Dedifferentiated amniotic fluid mesenchymal stem cell (primary cell): Measurements from ENCODE around the gene TAS2R39.
"Not testable (repeated sequence)": the region's sequence is repeated elsewhere in the genome, so short reads cannot be mapped to it uniquely, and the experiment has no call there.

ENCODE experiments used
- DNase-seq: peaks from one replicate; pipeline ENCODE4 v3.0.0-alpha.2; 2016; ENCODE audit errors: extremely low spot score

Gene TAS2R39

DNA sequence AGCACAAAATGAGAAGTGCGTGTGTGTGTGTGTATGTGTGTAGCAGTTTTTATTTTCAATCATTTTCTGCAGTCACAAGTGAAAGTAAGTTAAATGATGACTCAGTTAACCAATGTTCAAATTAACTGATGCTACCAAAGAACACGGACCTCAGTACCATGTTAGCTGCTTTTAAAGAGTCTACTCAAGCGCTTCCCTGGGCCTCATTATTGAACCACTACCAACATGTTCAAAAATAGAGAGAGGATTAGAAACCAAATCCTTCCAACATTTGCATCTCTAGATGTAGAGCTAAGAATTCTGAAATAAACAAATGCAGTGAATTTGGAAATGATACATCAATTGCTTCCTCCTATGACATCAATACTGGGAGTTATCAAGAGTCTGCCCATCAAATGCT lies at the start of gene TAS2R39:
Gene TAS2R39, plus strand, starts transcription at position 396 of the 400 bp plus-strand sequence. Its CDS starts 0 bp downstream, at position 396.
- DNase-seq = no peak

DNA sequence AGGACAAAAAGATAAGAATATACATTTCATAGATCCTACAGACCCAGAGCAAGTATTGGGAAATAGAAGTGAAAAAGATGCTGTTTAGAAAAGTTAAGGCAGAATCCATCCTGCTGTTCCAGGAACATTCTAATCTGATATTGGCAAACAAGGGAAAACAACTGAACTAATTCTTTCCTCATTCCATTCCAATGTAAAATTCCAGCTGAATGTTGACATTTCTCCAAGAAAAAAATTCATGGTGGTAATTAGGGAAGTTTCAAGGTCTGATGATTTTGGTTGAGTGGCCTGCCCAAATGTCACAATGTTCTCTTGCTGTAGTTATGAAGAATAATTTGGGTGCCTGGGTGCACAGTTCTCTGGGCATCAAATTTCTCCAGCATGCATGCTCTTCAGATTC lies 36.1 kb upstream of the TAS2R39 start:
- peak; percentile 22 for DNase-seq

DNA sequence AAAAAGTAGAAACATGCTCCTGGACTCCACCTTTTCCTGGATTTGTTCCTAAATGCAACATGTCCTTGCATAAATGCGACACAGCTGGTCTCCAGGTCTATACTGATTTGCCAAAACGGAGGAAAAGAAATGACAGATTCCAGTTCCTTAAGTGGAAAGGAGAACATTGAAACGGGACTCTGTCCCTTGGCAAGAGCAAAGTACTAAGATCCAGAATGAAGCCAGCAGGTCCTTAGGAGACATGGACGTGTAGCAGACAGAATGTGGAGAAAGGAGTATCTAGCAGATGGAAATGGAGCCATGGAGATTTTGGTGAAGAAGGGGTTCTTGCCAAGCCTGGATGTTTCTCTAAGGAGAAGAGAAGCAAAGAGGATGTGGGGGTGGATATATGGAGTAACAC lies 35.2 kb upstream of the TAS2R39 start:
- no peak for DNase-seq

DNA sequence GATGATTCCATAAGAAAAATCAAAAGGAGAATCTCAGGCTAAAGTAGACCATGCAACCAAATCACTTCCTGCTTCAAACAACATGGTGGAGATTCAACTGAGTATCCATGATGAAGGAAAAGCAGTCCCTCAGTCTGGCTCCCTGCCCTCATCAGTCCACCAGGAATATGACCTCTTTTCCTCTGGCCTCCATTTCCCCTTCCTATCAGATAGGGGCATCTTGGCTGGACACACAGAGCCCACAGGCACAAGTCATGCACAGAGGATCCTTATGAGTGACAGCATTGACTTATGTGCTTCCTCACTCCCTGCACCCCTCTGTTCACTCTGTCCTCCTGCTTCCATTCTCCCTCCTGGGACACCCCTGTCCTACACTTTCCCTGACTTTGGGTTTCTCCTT lies 34.6 kb upstream of the TAS2R39 start:
- no peak for DNase-seq

DNA sequence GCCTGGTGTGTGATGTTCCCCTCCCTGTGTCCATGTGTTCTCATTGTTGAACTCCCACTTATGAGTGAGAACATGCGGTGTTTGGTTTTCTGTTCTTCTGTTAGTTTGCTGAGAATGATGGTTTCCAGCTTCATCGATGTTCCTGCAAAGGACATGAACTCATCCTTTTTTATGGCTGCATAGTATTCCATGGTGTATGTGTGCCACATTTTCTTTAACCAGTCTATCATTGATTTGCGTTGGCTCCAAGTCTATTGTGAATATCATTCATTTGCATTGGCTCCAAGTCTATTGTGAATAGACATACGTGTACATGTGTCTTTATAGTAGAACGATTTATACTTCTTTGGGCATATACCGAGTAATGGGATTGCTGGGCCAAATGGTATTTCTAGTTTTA lies 32.5 kb upstream of the TAS2R39 start:
- not testable (repeated sequence) for DNase-seq

DNA sequence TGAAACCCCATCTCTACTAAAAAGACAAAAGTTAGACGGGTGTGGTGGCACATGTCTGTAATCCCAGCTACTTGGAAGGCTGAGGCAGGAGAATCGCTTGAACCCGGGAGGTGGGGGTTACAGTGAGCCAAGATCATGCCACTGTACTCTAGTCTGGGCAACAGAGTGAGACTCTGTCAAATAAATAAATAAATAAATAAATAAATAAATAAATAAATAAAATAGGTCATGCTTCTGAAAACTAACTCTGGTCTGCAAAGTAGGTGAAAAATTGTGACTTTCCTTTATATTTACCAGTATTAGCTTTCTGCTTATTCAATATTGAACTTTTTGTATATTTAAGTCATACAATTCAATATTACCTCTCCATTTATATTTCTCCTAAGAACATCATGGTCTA lies 24.6 kb upstream of the TAS2R39 start:
- DNase-seq = not testable (repeated sequence)

DNA sequence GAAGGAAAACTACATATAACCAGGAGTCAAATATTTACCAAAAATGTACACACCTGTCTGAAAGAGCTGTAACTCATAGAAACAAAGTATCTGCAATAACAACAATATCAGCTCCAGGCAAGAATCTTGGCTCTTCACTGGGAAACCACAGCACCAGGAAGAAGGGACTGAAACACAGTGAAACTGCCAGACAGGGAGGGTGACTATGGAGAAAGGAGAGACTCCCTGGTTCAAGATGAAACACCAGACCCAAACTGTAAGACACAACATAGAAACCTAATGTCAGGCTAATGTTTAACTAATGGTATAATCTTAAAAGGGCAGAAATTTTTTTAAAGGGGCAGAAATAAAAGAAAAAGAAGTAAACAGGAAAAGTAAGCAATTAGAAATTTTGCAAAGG lies 11.5 kb upstream of the TAS2R39 start:
- DNase-seq = no peak

DNA sequence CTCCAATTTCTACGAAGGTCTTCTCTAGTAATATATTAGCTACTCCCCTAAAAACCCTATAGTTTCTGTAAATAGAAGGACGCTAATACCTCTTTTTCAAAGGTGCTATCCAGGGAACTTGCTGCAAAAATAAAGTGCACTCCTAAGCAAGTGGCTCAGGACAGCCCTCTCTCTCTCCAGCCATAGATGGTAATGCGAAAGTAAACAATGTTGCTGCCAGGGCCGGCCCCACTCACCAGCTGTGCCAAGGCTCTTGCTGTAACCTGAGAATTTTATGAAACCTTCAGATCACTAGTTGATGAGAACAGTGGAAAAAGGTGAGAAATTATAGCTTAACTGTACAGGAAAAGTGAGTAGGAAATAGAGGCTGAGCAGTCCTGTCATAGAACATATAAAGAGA lies 10.9 kb upstream of the TAS2R39 start:
- peak; percentile 43 for DNase-seq

DNA sequence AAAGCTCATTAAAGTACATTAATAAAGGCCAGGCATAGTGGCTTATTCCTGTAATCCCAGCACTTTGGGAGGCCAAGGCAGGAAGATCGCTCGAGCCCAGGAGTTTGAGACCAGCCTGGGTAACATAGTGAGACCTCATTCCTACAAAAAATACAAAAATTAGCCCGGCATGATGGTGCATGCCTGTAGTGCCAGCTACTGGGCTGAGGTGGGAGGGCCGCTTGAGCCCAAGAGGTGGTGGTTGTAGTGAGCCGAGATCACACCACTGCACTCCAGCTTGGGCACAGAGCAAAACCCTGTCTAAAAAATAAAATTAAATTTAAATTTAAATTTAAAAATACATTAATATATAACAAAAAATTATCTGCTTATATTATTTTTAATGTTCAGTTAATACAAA lies 7.1 kb upstream of the TAS2R39 start:
- no peak for DNase-seq

DNA sequence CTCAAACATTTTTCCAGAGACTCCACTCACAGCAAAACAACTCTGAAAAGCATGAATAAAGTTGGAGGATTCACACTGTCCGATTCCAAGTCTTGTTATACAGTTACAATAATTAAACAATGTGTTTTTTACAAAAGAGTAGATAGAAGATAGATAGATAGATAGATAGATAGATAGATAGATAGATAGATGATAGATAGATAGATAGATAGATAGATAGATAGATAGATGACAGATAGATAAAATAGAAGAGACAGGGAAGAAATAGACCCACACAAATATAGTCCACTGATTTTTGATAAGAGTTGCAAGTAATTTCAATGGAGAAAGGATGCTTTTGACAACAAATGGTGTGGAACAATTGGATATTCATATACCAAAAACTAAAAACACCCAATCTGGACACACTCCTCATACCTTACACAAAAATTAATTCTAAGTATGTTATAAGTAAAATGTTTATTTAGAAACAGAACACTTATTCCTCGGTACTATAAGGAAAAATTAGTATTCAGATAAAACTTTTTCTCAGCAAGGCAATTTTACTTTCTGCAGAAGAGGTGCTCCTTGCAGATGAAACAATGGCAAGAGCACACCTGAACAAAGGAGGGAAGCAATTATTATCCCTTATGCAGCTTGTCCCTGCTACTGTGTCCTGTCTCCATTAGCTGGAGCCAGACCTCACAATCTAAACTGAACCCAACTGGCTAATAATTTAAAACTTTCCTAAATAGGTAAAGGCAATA lies 5.7 kb upstream of the TAS2R39 start:
- DNase-seq = no peak

DNA sequence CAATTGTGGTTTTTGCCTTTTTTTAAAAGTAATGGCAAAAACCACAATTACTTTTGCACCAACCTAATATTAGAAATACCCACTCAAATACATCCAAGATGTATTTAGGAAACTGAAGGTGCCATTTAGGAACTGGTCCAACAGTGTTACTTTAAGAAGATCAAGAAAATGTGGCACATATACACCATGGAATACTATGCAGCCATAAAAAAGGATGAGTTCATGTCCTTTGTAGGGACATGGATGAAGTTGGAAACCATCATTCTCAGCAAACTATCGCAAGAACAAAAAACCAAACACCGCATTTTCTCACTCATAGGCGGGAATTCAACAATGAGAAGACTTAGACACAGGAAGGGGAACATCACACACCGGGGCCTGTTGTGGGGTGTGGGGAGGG lies 2.4 kb upstream of the TAS2R39 start:
- DNase-seq = not testable (repeated sequence)

DNA sequence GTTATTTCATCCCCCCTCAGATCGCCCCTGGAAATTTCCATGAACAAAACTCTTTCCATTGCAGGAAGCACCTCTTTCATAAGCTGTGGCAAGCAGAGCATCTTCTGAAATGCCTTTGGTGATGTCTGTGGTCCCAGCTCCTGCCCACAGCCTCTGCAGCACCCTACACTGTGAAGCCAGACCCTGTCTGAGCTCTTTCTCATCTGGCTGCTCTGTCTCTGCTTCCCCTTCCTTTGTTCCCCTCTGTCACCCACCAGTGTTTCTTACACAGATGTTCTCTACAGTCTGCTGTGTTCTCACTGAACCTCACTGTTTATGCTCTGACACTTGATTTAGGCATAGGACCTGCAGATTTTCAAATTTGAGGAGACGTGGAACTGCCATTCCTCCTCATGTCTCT lies 1.9 kb upstream of the TAS2R39 start:
- DNase-seq = no peak

DNA sequence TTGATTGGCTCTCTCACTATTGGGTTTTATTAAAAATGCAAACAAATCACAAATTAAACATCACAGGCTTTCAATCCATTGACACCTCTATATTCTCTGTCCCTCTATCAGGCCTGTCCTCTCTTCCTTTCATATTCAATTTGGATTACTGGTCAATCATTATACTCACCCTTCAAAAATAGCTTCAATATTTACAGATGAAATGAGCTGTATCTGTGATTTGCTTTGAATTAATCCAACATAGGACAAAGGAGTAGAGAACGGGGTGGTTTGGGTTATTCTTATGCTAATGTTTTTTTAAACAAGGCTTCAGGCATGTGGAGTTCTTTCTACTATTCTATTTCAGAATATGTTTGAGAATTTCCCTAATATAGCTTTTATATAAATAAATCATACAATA lies 2.3 kb downstream of the TAS2R39 start:
- DNase-seq = no peak

DNA sequence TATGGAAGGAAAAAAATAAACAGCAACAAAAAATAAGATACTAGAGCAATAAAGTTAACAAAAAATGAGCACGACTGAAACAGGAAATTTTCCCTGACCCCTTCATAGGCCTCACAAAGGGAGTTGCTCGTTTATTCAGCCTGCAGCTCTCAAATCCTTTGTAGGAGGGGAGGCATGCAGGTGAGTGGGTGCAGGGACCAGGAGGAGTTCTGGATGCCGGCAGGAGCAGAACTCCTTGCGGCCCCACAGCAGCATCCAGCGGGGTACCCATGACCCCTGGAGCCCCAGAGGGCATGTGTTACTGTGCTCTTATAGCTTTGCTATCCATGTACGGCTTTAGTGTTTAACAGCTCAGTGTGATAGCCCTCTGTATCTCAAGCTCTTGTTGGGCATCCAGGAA lies 5.8 kb downstream of the TAS2R39 start:
- DNase-seq = no peak

DNA sequence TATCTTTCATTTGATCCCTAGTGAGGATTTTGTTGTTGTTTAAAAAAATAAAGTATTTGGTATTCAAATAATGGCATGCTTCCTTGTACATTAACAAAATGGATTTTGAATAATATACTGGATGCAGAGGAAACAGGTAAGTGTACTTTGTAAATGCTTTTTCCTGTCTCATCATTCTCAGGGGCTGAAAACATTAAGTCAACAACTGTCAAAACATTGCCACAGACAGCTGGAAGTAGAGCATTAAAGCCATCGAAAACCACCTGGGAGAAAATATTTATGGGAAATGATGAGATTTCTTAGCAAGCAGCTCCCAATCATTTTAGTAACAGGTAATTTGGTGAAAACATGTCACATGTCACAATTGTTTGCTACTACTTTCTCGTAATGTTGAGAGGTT lies 10.7 kb downstream of the TAS2R39 start:
- DNase-seq = no peak

DNA sequence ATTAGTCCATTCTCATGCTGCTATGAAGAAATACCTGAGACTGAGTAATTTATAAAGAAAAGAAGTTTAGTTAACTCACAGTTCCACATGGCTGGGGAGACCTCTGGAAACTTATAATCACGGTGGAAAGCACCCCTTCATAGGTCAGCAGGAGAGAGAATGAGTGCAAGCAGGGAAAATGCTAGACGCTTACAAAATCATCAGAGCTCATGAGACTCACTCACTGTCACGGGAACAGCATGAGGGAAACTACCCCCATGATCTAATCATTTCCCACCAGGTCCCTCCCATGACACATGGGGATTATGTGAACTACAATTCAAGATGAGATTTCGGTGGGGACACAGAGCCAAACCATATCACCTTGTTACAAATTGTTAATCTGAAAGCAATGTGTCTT lies 15.8 kb downstream of the TAS2R39 start:
- no peak for DNase-seq

DNA sequence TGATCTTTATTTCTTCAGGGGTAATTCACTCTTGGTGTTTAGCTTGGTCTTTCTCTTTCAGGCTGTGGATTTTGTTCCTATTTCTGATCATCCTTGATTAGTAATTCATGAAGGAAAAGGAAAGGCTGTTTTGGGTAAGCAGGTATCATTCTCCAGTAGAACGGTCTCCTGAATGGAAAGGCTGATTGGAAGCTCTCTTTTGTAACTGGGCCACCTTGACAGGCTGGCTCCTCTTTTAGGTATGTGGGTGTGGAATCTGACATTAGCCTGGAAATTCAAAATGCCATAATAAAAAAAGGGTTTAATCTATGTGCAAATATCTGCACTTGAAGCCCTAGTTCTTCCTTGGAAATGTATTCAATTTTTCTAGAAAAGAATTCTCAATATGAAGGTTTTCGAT lies 18.9 kb downstream of the TAS2R39 start:
- DNase-seq = no peak

DNA sequence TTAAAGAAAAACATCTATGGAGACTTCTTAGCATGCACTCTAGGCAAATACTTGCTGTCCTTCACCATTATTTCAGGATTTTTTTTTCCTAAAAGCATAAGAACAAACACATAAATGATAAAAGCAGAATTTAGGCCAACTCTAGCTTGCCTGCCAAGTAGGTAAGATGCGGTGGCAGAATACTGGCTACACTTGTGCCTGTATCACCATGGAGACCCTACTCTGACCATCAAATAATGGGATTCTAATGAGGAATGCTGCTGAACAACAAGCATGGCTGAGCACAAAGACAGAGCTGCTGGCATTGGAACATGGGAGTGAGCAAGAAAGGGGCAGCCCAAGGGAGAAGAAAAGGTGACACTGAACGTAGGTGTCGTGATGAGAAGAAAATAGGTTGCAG lies 20.2 kb downstream of the TAS2R39 start:
- no peak for DNase-seq

DNA sequence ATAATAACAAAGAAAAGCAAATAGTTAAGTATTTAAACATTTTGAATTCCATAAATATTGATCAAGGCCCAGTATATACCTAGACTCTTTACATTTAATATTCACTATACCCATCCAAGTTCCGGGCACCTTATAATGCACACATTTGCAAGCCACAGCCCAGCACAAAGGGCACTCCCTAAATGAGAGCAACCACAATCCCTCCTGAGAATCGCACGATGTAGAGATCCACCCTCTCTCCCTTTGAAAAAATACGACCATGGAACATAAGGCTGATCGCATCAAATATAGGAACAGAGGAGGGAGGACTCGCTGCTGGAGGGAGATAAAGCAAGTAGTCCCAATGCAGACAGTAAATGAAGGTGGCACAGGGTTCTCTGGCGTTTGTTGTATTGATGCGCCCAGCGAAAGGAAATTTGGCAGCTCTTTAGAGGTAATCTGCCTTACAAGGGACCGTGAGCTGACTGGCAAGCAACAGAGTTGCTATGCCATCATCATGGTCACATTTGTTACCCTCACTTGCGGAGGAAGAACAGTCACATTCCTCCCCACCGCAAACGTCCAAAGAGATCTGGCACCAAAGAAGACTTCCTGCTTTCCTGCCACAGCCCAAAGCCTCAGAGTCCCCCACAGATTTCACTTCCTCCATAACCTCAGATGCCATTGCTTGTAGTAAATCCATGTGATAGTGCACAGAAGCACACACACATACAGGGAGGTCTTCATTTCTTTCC lies 22.5 kb downstream of the TAS2R39 start:
- DNase-seq = no peak

DNA sequence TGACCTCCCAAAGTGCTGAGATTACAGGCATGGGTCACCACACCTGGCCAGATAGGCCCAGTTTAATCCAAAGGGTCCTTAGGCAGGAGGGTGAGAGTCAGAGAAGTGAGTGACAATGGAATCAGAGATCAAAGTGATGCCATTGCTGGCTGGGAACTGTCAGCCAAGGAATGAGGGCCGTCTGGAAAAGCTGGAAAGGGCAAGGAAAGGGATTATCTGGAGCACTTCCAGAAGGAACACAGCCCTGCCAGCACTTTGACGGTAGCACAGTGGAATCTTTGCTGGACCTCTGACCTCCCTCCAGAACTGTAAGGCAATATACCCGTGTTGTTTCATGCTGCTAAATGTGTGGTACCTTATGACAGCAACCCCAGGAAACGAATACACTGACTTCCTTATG lies 27.3 kb downstream of the TAS2R39 start:
- DNase-seq = no peak

DNA sequence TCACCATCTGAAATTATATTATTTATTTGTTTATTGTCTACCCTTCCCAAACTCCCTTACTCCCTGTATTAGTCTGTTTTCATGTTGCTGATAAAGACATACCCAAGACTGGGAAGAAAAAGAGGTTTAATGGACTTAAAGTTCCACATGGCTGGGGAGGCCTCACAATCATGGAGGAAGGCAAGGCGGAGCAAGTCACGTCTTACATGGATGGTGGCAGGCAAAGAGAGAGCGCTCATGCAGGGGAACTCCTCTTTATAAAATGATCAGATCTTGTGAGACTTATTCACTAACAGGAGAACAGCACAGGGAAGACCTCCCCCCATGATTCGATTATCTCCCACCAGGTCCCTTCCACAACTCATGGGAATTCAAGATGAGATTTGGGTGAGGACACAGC lies 30.3 kb downstream of the TAS2R39 start:
- not testable (repeated sequence) for DNase-seq

DNA sequence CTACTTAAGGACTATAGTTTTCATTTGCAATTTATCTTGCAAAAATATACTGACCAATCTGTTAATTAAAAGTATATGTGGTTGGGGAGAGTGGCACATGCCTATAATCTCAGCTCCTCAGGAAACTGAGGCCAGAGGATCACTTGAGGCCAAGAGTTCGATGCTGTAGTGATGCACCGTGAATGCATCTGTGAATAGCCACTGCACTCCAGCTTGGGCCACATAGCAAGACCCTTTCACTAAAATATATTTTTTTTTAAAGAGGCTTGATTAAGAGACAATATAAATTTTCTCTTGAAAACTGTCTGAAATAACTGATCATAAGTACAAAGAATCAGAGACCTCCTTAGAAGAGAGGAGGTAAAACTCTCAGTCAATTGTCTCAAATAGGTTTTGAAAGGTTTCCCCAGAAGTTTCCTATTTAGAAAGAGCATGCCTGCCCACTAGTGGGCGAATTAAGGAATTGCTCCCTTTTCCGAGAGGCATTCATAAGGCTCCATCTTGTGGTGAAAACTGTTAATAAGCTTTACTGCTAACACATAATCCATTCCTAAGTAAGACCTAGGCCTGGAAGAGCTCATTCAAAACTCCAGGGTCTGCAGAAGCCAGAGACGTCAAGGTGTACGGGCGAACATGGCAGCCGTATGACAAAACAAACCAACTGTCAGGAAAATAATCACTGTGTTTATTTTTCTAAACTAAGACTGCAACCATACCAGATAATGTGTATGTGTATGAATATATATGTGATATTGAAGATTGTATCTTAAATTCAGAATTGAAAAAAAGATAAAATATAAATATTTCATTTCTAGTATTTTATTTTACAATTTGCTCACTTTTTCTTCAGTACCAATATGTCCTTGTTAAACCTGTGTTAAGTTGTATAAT lies 31.8 kb downstream of the TAS2R39 start:
- DNase-seq = peak; percentile 81
